GM19395 (cell line): Measurements from ENCODE around the gene POFUT2.

Experiments used
- ATAC-seq: cut with Tn5 transposase; IDR thresholded peaks from one replicate; pipeline ENCODE4 v1.9.1; 2021; ENCODE audit warnings: mild to moderate bottlenecking, moderate library complexity; ENCODE audit not compliant: unreplicated experiment

The POFUT2 gene

DNA sequence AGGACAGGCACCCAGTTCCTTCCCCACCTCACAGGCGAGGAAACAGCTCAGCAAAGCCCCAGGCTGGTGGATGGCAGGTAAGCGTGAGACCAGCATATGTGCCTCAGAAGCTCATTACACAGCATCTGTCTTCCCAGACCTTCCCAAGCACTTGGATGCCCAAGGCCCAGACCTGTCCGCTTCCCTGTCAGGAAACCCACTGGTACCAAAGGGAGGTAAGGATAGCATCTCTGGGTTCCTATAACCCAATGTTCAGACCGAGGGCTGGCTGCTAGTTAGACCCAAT lies 3.3 kb downstream of the POFUT2 start:
- no peak for ATAC-seq

DNA sequence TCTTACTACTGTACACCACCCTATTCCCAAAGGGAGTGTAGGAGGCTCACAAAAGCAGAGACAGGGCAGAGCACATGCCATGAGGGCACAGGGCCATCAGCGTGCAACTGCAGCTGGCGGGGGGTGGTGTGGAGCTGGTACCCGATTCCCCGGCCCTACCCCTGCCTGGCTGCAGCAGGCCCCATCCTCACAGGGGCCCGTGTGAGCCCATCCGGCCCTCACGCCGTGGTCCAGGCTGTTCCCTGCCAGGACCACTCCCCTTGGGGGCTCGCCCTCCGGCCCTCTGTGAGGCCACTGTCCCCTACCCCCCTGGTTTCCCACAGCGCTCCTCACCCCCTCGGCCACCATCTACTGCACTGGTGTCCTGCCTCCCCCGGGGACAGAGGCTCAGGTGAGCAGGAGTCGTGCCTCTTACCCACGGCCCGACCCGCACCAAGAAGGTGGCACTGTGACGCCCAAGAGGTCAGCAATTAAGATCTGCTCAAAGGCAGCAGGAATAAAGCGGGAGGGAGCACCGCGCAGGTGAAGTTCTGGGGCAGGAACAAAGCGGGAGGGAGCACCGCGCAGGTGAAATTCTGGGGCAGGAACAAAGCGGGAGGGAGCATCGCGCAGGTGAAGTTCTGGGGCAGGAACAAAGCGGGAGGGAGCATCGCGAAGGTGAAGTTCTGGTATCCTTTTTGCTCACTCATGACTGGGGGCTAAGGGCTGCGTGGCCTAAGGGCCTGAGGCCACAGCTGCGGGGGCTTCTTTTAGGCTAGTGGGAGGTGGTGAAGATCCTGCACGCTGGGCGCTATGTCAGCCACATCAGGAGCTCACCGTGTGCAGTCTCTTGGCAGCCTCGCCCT lies 3.9 kb downstream of the POFUT2 start:
- no peak for ATAC-seq

DNA sequence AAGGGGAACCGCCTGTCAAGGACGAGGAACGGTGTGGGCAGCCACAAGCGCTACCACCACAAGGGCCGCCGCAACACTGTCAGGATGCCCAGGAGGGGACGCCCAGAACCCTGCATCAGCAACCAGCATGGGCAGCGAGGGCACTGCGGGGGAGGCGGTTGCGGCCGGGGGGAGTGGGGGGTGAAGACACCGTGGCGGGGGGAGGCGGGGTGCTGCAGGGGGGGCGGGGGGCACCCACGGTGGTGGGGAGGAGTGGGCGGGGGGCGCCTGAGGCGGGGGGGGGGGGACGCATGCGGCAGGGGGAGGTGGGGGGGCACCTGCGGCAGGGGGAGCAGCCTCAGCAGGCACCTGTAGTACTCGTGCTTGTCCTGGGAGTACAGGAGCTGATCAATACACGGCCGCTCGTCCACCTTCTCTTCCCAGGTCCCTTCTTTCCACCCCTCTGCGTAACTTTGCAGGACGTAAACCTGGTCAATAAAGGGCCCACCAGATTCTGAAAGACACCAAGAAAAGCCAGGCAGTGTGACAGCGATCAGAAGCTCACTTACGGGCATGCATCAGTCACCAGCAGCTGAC lies 4.6 kb downstream of the POFUT2 start:
- no peak for ATAC-seq

DNA sequence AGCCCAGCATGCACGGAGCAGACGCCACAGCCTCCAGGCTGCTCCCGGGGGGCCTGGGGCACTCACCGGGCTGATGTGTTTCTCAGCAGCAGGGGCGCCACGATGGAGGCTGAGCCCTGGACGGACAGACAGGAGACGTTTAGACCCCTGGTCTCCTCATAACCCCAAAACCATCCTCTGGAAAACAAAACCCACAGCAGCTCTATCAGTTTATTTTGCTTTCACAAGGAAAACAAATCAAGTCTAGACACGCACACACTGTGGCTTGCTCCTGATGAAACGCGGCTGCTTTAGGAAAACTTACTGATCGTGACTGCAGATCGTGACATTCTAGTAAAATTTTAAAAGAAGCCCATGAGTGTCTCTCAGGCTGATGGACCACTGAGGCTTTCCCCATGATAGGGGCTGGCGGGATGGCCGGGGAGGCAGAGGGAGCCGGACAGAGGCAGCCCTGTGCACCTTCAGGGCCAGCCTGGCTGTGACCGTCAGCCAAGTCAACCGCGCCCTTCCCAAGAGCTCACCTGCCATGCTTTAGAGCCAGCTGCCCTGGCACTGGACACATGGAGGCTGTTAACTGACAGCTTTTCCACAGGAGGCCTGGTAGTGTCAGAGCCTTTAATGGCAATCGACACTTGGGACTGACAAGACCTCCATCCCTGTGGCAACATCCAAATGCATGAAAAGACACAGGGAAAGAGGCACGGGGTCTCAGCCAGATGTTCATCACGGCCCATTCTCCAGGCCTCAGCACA lies 5.2 kb downstream of the POFUT2 start:
- ATAC-seq: no peak

GRCh38 chr21:45281411-45282282 lies 6.0 kb downstream of the POFUT2 start:
- no peak for ATAC-seq

DNA sequence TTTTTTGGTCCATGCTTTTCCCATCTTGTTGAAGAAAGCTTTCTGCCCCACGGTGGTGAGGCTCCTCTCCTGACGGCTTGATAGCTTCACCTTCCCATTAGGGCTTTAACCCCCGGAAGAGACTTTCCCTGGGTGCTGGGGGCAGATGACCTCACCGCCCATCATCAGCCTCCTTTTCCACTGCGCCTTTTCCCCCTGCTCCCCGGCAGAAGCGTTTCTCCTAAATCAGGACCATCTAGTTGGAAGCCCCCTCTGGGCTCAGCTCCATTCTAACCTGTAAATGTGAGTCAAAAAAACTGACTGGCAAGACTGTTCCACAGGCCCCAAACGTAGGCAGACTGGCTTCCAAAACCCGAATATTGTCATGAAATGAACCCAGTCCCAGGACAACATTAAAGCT lies 6.7 kb downstream of the POFUT2 start:
- ATAC-seq: no peak

GRCh38 chr21:45280178-45280821 lies 7.4 kb downstream of the POFUT2 start:
- no peak for ATAC-seq

- ATAC-seq: no peak
These were observed 8.1 kb downstream of the POFUT2 start for GRCh38 chr21:45279446-45280177.

DNA sequence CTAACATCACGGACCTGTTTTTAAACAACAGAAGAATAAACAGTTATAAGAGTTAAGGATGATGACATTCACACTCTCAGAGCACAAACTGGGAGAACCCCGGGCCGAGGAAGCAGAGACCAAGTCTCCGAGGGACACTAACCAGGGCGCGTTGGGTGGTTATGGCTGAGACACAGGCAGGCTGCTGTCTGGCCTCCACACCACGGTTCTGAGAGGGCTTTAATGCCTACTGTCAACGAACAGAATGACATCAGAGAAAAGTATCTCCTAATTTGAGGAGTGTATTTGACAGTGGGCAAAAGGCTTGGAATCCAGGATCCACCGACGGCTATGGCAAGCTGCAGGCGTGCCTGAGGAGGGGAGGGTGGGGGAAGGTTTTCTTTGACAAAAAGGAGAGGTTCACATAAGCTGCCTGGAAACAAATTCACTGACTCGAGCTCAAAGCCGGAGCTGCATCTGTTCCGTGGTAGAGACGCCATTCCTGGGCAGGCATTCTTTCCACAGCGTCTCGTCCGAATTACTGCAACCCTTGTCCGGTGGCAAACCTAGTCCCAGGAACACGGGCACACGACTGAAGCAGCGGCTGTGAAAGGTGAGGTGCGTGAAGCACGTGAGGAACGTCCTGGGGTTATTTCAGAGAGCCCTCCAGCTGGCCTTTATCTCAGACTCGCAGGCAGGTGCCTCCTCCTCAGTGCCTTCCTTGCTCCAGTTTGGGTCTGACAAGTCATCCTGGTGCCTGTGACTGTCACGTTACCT lies 9.4 kb downstream of the POFUT2 start:
- no peak for ATAC-seq

DNA sequence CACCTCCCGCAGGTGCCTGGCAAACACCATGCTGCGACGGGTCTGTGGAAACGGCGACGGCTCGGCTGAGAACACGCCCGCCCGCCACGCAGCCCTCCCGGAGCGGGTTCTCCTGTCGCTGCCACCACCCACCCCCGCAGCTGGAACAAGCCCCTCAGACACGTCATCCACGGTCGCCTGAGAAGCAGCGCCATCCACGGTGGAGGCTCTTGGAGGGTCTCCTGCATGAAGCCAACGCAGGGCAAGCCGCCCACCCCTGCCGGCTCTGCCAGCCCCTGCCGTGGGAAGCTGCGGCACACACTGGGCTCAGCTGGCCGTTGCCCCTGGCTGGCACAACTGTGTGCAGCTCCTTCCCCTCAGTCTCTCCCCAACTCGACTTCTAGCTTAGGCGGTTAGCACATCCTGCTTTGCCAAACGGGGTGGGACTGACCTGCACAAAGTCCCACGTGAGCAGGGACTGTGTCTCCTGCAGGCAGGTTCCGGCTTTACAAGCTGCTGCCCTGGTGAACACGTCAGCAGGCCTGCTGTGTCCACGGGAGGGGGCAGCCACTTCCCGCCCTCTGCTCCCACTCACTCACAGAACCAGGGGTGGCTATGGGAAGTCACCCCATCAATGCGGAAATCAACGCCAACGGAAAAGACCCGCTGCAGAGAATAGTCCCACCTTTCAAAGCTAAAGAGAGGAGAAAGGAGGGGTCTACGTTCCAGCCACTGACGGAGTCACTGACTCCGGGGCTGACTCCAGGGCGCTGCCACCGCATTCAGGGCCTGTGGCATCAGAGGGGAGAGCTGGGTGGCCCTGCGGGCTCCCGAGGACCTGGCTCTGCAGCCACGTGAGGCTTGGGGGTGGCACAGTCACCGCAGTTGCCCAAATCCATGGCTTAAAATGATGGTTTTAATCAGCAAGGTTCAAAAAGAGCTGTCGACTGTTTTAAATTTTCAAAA lies 10.3 kb downstream of the POFUT2 start:
- no peak for ATAC-seq

GRCh38 chr21:45276596-45276995 lies 11.1 kb downstream of the POFUT2 start:
- ATAC-seq: no peak

GRCh38 chr21:45270306-45270821 lies 17.3 kb downstream of the POFUT2 start:
- ATAC-seq: no peak

DNA sequence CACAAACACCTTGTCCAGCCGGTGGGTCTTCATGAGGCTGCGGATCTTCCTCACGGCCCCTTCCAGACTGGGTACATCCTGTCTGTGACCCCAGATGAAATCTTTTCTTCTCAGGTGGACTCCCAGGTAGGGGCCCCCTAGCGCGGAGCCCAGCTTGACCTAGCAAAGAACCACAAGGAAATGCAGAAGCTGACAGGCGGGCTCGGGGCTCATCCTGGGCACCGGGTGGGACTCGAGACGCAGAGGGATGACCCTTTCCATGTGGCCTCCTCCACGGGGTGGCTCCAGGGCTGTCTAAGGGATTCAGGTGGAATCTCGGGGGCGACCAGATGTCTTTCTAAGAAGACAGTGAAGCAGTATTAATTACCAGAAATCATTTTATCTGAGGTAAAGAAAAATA lies 17.8 kb downstream of the POFUT2 start:
- ATAC-seq: no peak

DNA sequence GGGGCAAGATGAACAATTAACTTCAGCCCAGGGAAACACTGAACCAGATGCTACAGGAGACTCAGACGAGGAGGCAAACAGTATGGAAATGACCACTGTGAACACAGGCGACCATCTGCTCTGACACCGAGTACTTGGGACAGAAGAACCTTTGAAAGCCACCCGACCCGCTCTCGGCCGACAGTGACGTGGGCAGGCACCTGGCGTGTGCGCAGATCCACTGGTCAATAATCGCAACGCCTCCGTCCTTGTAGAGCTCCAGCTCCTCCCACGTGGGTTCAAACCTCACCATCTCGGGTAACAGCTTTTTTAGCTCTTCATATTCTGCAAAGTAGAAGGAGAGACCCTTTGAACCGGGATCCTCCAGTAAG lies 20.3 kb downstream of the POFUT2 start:
- ATAC-seq: no peak

GRCh38 chr21:45266518-45267389 lies 20.9 kb downstream of the POFUT2 start:
- no peak for ATAC-seq

- ATAC-seq: no peak
These were observed 21.8 kb downstream of the POFUT2 start for GRCh38 chr21:45265721-45266517.
